Measurements from ENCODE around the gene GPATCH8. TPM values are rescaled to one million over a fixed set of nuclear protein-coding genes. Genes with fewer than 3 reads are reported as not detected.

The GPATCH8 gene
- total and polyA plus RNA-seq, 2 donors (not counting 3 experiments of a cell fraction or from before 2014, with no cell fraction given), result 14.6 to 35.3 TPM

DNA sequence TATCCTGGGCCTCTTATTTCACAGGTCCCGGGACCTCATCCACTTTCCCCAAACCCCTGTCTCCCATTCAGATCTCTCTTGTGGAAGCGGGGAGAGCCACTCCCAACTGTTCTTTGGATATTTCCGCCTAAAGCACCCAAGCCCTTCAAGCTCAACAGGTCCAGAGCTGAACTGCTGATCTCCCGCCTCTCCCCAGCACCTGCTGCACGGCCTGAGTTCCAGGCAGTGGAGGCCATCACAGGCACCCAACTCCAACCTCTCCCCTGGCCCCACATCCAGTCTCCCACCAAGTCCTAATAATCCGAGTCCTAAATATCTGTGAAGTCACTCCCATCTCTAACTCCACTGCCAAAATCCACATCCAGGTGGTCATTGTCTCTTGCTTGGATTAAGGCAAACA is 120.3 kb downstream of the GPATCH8 start:
- H3K36me3 ChIP-seq (ENCODE audit: control insufficient read depth in 2 of 2, extremely low read depth in 1 of 2, insufficient read depth in 2 of 2, low read length in 2 of 2), result no peaks in the 10 kb centered on the region
- no peak for FAIRE-seq
- ChIA-PET CTCF (interaction anchor here (0.9 to 1.2 kb wide), 2 partner anchors 16 to 141 kb away, joined by 3 to 4 read pairs; no protein-coding TSS in a partner anchor), POLR2A (no interaction called here)
- no peak overlapping the region for H3K4me3 ChIP-seq (replicated peaks in 1 of 3; ENCODE audit: insufficient read depth in 1 of 3, low read depth in 1 of 3, low read length in 3 of 3)
- no peak overlapping the region for H2AFZ ChIP-seq (ENCODE audit: low read depth, low read length)
- H3K9ac ChIP-seq (replicated peaks; ENCODE audit: extremely low read depth, insufficient read depth, low read length), result no peak overlapping the region
- dilution Hi-C loops (cut with MboI; ENCODE audit: extremely low pct_ligation_motif_present, low sequenced_read_pairs), result no loop called here
- H3K27ac ChIP-seq (ENCODE audit: insufficient read depth, low read depth, low read length), result no peak overlapping the region
- H3K9me3 ChIP-seq (replicated peaks; ENCODE audit: control insufficient read depth, insufficient read depth, low read length), result no peaks in the 10 kb centered on the region
- peaks cover 13% of the 10 kb centered on the region in 2 experiments for H3K27me3 ChIP-seq (ENCODE audit: control insufficient read depth in 2 of 2, insufficient read depth in 2 of 2, low read length in 2 of 2)
- no peaks in the 10 kb centered on the region for H3K9me1 ChIP-seq (replicated peaks; ENCODE audit: control insufficient read depth, extremely low read depth, insufficient read depth, low read length)
- no peaks in the 10 kb centered on the region for H4K20me1 ChIP-seq (replicated peaks; ENCODE audit: control insufficient read depth, extremely low read depth, insufficient read depth, low read length)
- no TSS peak for BruUV-seq (replicated peaks)
- no peak for TF ChIP-seq GATA2 (IDR thresholded peaks at IDR 0.05; ENCODE audit: insufficient read depth, insufficient read length, low read depth, low read length)
- TF ChIP-seq, protein P1, sequence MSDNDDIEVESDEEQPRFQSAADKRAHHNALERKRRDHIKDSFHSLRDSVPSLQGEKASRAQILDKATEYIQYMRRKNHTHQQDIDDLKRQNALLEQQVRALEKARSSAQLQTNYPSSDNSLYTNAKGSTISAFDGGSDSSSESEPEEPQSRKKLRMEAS (IDR thresholded peaks at IDR 0.05; ENCODE audit: insufficient read depth, insufficient read length), result no peak
- TF ChIP-seq FOS (IDR thresholded peaks at IDR 0.05; ENCODE audit: borderline replicate concordance, insufficient read depth, low read length), result no peak
- TF ChIP-seq POLR2A (IDR thresholded peaks at IDR 0.05; ENCODE audit: low read depth, low read length), result no peak
- TF ChIP-seq, protein P2, sequence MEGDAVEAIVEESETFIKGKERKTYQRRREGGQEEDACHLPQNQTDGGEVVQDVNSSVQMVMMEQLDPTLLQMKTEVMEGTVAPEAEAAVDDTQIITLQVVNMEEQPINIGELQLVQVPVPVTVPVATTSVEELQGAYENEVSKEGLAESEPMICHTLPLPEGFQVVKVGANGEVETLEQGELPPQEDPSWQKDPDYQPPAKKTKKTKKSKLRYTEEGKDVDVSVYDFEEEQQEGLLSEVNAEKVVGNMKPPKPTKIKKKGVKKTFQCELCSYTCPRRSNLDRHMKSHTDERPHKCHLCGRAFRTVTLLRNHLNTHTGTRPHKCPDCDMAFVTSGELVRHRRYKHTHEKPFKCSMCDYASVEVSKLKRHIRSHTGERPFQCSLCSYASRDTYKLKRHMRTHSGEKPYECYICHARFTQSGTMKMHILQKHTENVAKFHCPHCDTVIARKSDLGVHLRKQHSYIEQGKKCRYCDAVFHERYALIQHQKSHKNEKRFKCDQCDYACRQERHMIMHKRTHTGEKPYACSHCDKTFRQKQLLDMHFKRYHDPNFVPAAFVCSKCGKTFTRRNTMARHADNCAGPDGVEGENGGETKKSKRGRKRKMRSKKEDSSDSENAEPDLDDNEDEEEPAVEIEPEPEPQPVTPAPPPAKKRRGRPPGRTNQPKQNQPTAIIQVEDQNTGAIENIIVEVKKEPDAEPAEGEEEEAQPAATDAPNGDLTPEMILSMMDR (IDR thresholded peaks at IDR 0.05; ENCODE audit: extremely low read depth in 1 of 2, insufficient read depth in 1 of 2, low read depth in 1 of 2, low read length in 2 of 2), result no peak
- intact Hi-C loops (cut with micrococcal nuclease), result no loop called here
- H3K4me2 ChIP-seq (ENCODE audit: insufficient read depth, low read length), result no peak overlapping the region
- no peaks in the 10 kb centered on the region for H3K79me2 ChIP-seq (ENCODE audit: control insufficient read depth, insufficient read depth, low read length)
- DNase-seq (ENCODE audit: low read depth, low spot score), result no peak
- peaks cover 8% of the 10 kb centered on the region for H3K4me1 ChIP-seq (ENCODE audit: control insufficient read depth, extremely low read depth, insufficient read depth, low read length)

DNA sequence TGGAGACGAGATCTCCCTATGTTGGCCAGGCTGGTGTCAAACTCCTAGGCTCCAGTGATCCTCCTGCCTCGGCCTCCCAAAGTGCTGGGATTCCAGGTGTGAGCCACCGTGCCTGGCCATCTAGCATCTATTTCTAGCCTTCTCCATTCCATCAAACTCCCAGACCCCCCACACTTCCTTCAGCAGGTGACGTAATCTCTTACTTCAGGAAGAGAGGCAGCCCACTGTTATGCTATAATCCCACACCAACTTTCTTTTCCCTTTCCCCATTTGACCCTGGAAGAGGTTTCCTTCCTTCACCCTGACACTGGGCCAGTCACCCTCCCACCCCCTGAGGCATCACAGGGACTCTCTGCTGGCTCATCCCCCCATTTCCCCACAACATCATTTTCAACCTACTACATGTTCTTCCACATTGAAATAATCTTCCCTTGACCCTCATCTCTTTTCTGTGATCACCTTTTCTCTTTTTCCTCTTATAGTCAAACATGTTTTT is 121.3 kb downstream of the GPATCH8 start:
- H3K9ac ChIP-seq (replicated peaks; ENCODE audit: extremely low read depth, insufficient read depth, low read length), result no peak overlapping the region
- peaks cover 8% of the 10 kb centered on the region for H3K4me1 ChIP-seq (ENCODE audit: control insufficient read depth, extremely low read depth, insufficient read depth, low read length)
- dilution Hi-C loops (cut with MboI; ENCODE audit: extremely low pct_ligation_motif_present, low sequenced_read_pairs), result no loop called here
- H4K20me1 ChIP-seq (replicated peaks; ENCODE audit: control insufficient read depth, extremely low read depth, insufficient read depth, low read length), result no peaks in the 10 kb centered on the region
- DNase-seq (ENCODE audit: low read depth, low spot score) (no peak), FAIRE-seq (no peak)
- CTCF ChIA-PET, result interaction anchor here (0.9 to 1.2 kb wide), 2 partner anchors 15 to 142 kb away, joined by 3 to 4 read pairs; no protein-coding TSS in a partner anchor
- no peaks in the 10 kb centered on the region for H3K9me3 ChIP-seq (replicated peaks; ENCODE audit: control insufficient read depth, insufficient read depth, low read length)
- intact Hi-C loops (cut with micrococcal nuclease), result no loop called here
- H3K79me2 ChIP-seq (ENCODE audit: control insufficient read depth, insufficient read depth, low read length), result no peaks in the 10 kb centered on the region
- POLR2A ChIA-PET, result no interaction called here
- H3K9me1 ChIP-seq (replicated peaks; ENCODE audit: control insufficient read depth, extremely low read depth, insufficient read depth, low read length), result no peaks in the 10 kb centered on the region
- H3K4me2 ChIP-seq (ENCODE audit: insufficient read depth, low read length), result no peak overlapping the region
- no peak overlapping the region for H2AFZ ChIP-seq (ENCODE audit: low read depth, low read length)
- no peak overlapping the region for H3K4me3 ChIP-seq (replicated peaks in 1 of 3; ENCODE audit: insufficient read depth in 1 of 3, low read depth in 1 of 3, low read length in 3 of 3)
- no peak overlapping the region for H3K27ac ChIP-seq (ENCODE audit: insufficient read depth, low read depth, low read length)
- H3K27me3 ChIP-seq (ENCODE audit: control insufficient read depth in 2 of 2, insufficient read depth in 2 of 2, low read length in 2 of 2), result peaks cover 13% of the 10 kb centered on the region in 2 experiments
- TF ChIP-seq FOS (IDR thresholded peaks at IDR 0.05; ENCODE audit: borderline replicate concordance, insufficient read depth, low read length), result no peak
- TF ChIP-seq MYC (IDR thresholded peaks at IDR 0.05; ENCODE audit: low read depth, low read length), result no peak
- TF ChIP-seq EZH2 (IDR thresholded peaks at IDR 0.05; ENCODE audit: borderline replicate concordance, low read depth, low read length, severe bottlenecking), result no peak
- no peak for TF ChIP-seq POLR2AphosphoS5 (IDR thresholded peaks at IDR 0.05; ENCODE audit: insufficient read depth, low read depth, low read length)
- TF ChIP-seq, protein P1 (IDR thresholded peaks at IDR 0.05; ENCODE audit: insufficient read depth, insufficient read length), result no peak
- TF ChIP-seq JUN (IDR thresholded peaks at IDR 0.05; ENCODE audit: borderline replicate concordance, insufficient read depth, insufficient read length, low read depth), result no peak
- no peak for TF ChIP-seq GATA2 (IDR thresholded peaks at IDR 0.05; ENCODE audit: insufficient read depth, insufficient read length, low read depth, low read length)
- no peak for TF ChIP-seq POLR2A (IDR thresholded peaks at IDR 0.05; ENCODE audit: low read depth, low read length)
- TF ChIP-seq, protein P2 (IDR thresholded peaks at IDR 0.05; ENCODE audit: extremely low read depth in 1 of 2, insufficient read depth in 1 of 2, low read depth in 1 of 2, low read length in 2 of 2), result no peak
- BruUV-seq (replicated peaks), result no TSS peak
- H3K36me3 ChIP-seq (ENCODE audit: control insufficient read depth in 2 of 2, extremely low read depth in 1 of 2, insufficient read depth in 2 of 2, low read length in 2 of 2), result no peaks in the 10 kb centered on the region

All from endothelial cell of umbilical vein (primary cell).